Neural cell (in vitro differentiated cells): ENCODE results near the gene GRWD1. TPM values are rescaled to one million over a fixed set of nuclear protein-coding genes. Genes with fewer than 3 reads are reported as not detected.

ENCODE experiments used
- H2AFZ ChIP-seq: fragments of 200-600, 300-800 bp; sonication (generic), shearing (Covaris generic); 2 replicates; pipeline ENCODE4 v1.6.0; 2014; ENCODE audit warnings: low read depth, mild to moderate bottlenecking, antibody characterized with exemption, low read length, moderate library complexity
- H3F3A ChIP-seq: fragments of 200-600 bp; shearing (Covaris generic); 2 replicates; pipeline ENCODE4 v1.6.1; 2016; ENCODE audit warnings: mild to moderate bottlenecking, moderate library complexity, mixed read lengths, antibody characterized with exemption, low read length; ENCODE audit not compliant: insufficient read depth, poor library complexity, severe bottlenecking
- H3K27ac ChIP-seq: fragments of 200-600, 300-800 bp; sonication (generic), shearing (Covaris generic); 2 replicates; pipeline ENCODE4 v1.5.1; 2014; ENCODE audit warnings: mild to moderate bottlenecking, low read length, moderate library complexity
- H3K27me3 ChIP-seq: fragments of 300-800, 200-600 bp; sonication (generic), shearing (Covaris generic); 2 replicates; pipeline ENCODE4 v1.6.0; 2014; ENCODE audit warnings: mild to moderate bottlenecking, low read depth, low read length, moderate library complexity; ENCODE audit not compliant: insufficient read depth
- H3K36me3 ChIP-seq: fragments of 300-800, 200-600 bp; sonication (generic), shearing (Covaris generic); 2 replicates; pipeline ENCODE4 v1.5.1; 2014; ENCODE audit warnings: mild to moderate bottlenecking, antibody characterized with exemption, low read length, moderate library complexity; ENCODE audit not compliant: insufficient read depth
- H3K4me2 ChIP-seq: fragments of 300-800, 200-600 bp; sonication (generic), shearing (Covaris generic); 2 replicates; pipeline ENCODE4 v1.6.0; 2014; ENCODE audit warnings: mild to moderate bottlenecking, low read length
- H3K4me3 ChIP-seq: fragments of 300-800, 200-600 bp; sonication (generic), shearing (Covaris generic); 2 replicates; pipeline ENCODE4 v1.5.1; 2014; ENCODE audit warnings: mild to moderate bottlenecking, low read length, moderate library complexity
- H3K79me2 ChIP-seq: fragments of 200-600 bp; shearing (Covaris generic); replicated peaks from 2 replicates; pipeline ENCODE4 v1.6.0; 2014; ENCODE audit warnings: mild to moderate bottlenecking, low read length, moderate library complexity; ENCODE audit not compliant: insufficient read depth
- H3K9ac ChIP-seq: fragments of 300-800, 200-600 bp; sonication (generic), shearing (Covaris generic); 2 replicates; pipeline ENCODE4 v1.6.1; 2016; ENCODE audit warnings: mild to moderate bottlenecking, low read length, mixed read lengths
- H3K9me2 ChIP-seq: fragments of 200-600 bp; shearing (Covaris generic); 2 replicates; pipeline ENCODE4 v1.6.1; 2016; ENCODE audit warnings: mild to moderate bottlenecking, low read length, mixed read lengths; ENCODE audit not compliant: insufficient read depth
- H3K9me3 ChIP-seq: fragments of 200-600, 300-800 bp; sonication (generic), shearing (Covaris generic); 2 replicates; pipeline ENCODE4 v1.6.1; 2016; ENCODE audit warnings: mild to moderate bottlenecking, mixed run types, low read length, moderate library complexity, mixed read lengths
- H4K20me1 ChIP-seq: fragments of 200-600 bp; shearing (Covaris generic); 2 replicates; pipeline ENCODE4 v1.6.1; 2016; ENCODE audit warnings: mild to moderate bottlenecking, mixed run types; ENCODE audit not compliant: insufficient read depth
- EP300 ChIP-seq: fragments of 450-650 bp; conservative IDR thresholded peaks from 2 replicates; pipeline ENCODE4 v1.6.1; 2014; ENCODE audit warnings: antibody characterized with exemption, mild to moderate bottlenecking, moderate library complexity; ENCODE audit not compliant: poor library complexity, severe bottlenecking
- EZH2 ChIP-seq: fragments of 200-600, 300-800 bp; shearing (Covaris generic), sonication (generic); IDR thresholded peaks from 2 replicates; pipeline ENCODE4 v1.6.1; 2014; ENCODE audit warnings: antibody characterized with exemption, low read length, borderline replicate concordance, mild to moderate bottlenecking; ENCODE audit not compliant: insufficient read depth, poor library complexity, severe bottlenecking
- MXI1 ChIP-seq: fragments of 450-650 bp; conservative IDR thresholded peaks from 2 replicates; pipeline ENCODE4 v1.6.1; 2014; ENCODE audit warnings: antibody characterized with exemption, mild to moderate bottlenecking; ENCODE audit not compliant: poor library complexity, severe bottlenecking
- POLR2AphosphoS5 ChIP-seq: IDR thresholded peaks from 2 replicates; pipeline ENCODE4 v1.6.1; 2012
- RAD21 ChIP-seq: fragments of 450-650 bp; conservative IDR thresholded peaks from 2 replicates; pipeline ENCODE4 v1.6.1; 2014; ENCODE audit warnings: antibody characterized with exemption, mild to moderate bottlenecking, moderate library complexity
- REST ChIP-seq: IDR thresholded peaks from 2 replicates; pipeline ENCODE4 v1.6.1; 2012; ENCODE audit warnings: borderline replicate concordance
- SMC3 ChIP-seq: fragments of 450-650 bp; conservative IDR thresholded peaks from 2 replicates; pipeline ENCODE4 v1.6.1; 2014; ENCODE audit warnings: antibody characterized with exemption, mild to moderate bottlenecking, moderate library complexity; ENCODE audit not compliant: poor library complexity
- TAF1 ChIP-seq: IDR thresholded peaks from 2 replicates; pipeline ENCODE4 v1.6.1; 2012; ENCODE audit warnings: low read depth
- polyA plus RNA-seq: library from polyadenylated mRNA; depleted of rRNA; stranded (reverse); fragments of >200 nt; gene quantifications from 2 replicates; pipeline ENCODE4 v1.2.3, GENCODE V29; 2014
- TF ChIP-seq, protein P1 (sequence below): fragments of 450-650 bp; IDR thresholded peaks from 2 replicates; pipeline ENCODE4 v1.5.1; 2014; ENCODE audit warnings: antibody characterized with exemption, mild to moderate bottlenecking, moderate library complexity; ENCODE audit not compliant: poor library complexity, severe bottlenecking

The GRWD1 gene
- polyA plus RNA-seq, 1 donor from 2014 or later = 11.8 TPM

- Histone ChIP-seq H3K9me2 (no peaks in the 10 kb centered on the region), H3K4me2 (no peak overlapping the region), H3K36me3 (no peaks in the 10 kb centered on the region), H4K20me1 (no peaks in the 10 kb centered on the region), H3K79me2 (peaks cover 4% of the 10 kb centered on the region), H3K27ac (no peak overlapping the region), H2AFZ (no peak overlapping the region), H3K9me3 (no peaks in the 10 kb centered on the region), H3K4me3 (no peak overlapping the region), H3K9ac (no peak overlapping the region), H3F3A (no peaks in the 10 kb centered on the region), H3K27me3 (no peaks in the 10 kb centered on the region)
- no peak for TF ChIP-seq REST
- no peak for TF ChIP-seq TAF1
- no peak for TF ChIP-seq MXI1
- TF ChIP-seq EZH2 = no peak
- TF ChIP-seq POLR2AphosphoS5 = no peak
- TF ChIP-seq, protein P1, sequence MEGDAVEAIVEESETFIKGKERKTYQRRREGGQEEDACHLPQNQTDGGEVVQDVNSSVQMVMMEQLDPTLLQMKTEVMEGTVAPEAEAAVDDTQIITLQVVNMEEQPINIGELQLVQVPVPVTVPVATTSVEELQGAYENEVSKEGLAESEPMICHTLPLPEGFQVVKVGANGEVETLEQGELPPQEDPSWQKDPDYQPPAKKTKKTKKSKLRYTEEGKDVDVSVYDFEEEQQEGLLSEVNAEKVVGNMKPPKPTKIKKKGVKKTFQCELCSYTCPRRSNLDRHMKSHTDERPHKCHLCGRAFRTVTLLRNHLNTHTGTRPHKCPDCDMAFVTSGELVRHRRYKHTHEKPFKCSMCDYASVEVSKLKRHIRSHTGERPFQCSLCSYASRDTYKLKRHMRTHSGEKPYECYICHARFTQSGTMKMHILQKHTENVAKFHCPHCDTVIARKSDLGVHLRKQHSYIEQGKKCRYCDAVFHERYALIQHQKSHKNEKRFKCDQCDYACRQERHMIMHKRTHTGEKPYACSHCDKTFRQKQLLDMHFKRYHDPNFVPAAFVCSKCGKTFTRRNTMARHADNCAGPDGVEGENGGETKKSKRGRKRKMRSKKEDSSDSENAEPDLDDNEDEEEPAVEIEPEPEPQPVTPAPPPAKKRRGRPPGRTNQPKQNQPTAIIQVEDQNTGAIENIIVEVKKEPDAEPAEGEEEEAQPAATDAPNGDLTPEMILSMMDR = no peak
Observed at GRCh38 chr19:48441360-48442050, 4.3 kb upstream of the GRWD1 start.

- Histone ChIP-seq H3K4me3 (no peak overlapping the region), H3K79me2 (peaks cover 6% of the 10 kb centered on the region), H2AFZ (no peak overlapping the region), H3K36me3 (no peaks in the 10 kb centered on the region), H4K20me1 (no peaks in the 10 kb centered on the region), H3K9me3 (no peaks in the 10 kb centered on the region), H3F3A (no peaks in the 10 kb centered on the region), H3K27ac (no peak overlapping the region), H3K9me2 (no peaks in the 10 kb centered on the region), H3K27me3 (no peaks in the 10 kb centered on the region), H3K4me2 (no peak overlapping the region), H3K9ac (no peak overlapping the region)
- TF ChIP-seq SMC3 (no peak), MXI1 (no peak), REST (no peak), POLR2AphosphoS5 (no peak), EP300 (no peak), TAF1 (no peak), EZH2 (no peak), RAD21 (no peak)
- TF ChIP-seq, protein P1 = no peak
Observed at GRCh38 chr19:48442116-48443035, 3.4 kb upstream of the GRWD1 start.
